Skeletal muscle tissue (tissue), 4 donors: ENCODE measurements around the gene MARCHF11. TPM values are rescaled to one million over a fixed set of nuclear protein-coding genes. Genes with fewer than 3 reads are reported as not detected.

Source experiments
- H3K27ac ChIP-seq: one replicate; pipeline ENCODE4 v1.7.0; 2013; ENCODE audit warnings: mild to moderate bottlenecking, low read depth, low read length, inconsistent platforms
- H3K27me3 ChIP-seq, 3 donors: one replicate each; pipeline ENCODE4 v1.7.0; 2013; ENCODE audit warnings: low read length in 3 of 3; ENCODE audit not compliant: control insufficient read depth in 3 of 3, insufficient read depth in 3 of 3
- H3K36me3 ChIP-seq, 3 donors: one replicate each; pipeline ENCODE4 v1.7.0; 2013; ENCODE audit warnings: low read length in 3 of 3; ENCODE audit not compliant: control insufficient read depth in 3 of 3, insufficient read depth in 3 of 3
- H3K4me1 ChIP-seq, 3 donors: one replicate each; pipeline ENCODE4 v1.7.0; 2013; ENCODE audit warnings: low read length in 3 of 3, mild to moderate bottlenecking in 3 of 3; ENCODE audit not compliant: control insufficient read depth in 3 of 3, insufficient read depth in 3 of 3
- H3K4me3 ChIP-seq, 3 donors: one replicate each; pipeline ENCODE4 v1.7.0; 2013; ENCODE audit warnings: low read length in 3 of 3
- H3K9ac ChIP-seq, 3 donors: one replicate each; pipeline ENCODE4 v1.7.0; 2013; ENCODE audit warnings: low read length in 3 of 3, mild to moderate bottlenecking in 3 of 3, moderate library complexity in 2 of 3, low read depth in 1 of 3
- H3K9me3 ChIP-seq, 3 donors: one replicate each; pipeline ENCODE4 v1.7.0; 2013; ENCODE audit warnings: low read length in 3 of 3; ENCODE audit not compliant: control insufficient read depth in 3 of 3
- total RNA-seq: library from RNA; depleted of rRNA; stranded (reverse); fragments of >200 nt; gene quantifications from one replicate; pipeline ENCODE4 v1.2.3, GENCODE V29; 2014
- donor health status: Osteomylitis.

MARCHF11 gene
- total RNA-seq, 1 donor from 2014 or later: 1.0 TPM

DNA sequence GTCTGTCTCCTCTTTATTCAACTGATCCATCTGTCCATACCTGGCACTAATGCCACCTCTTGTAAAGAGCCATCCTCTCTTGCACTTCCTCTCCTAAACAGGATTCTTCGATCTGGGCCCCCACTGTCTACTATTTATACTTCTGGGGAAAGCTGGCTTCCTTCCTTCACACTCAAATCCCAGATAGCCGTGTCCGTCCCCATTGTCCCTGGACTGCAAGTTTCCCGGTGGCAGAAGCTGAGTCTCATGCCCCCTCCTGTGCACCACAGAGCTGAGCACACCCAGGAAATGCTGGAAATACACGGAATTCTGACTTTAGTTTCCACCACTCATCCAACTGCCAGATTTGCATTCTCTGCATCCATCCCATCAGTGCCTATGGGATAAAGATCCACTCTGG lies 84.0 kb downstream of the MARCHF11 start:
- Histone ChIP-seq H3K27me3 (no peaks in the 10 kb centered on the region), H3K4me3 (no peak overlapping the region), H3K36me3 (no peaks in the 10 kb centered on the region), H3K9me3 (no peaks in the 10 kb centered on the region), H3K27ac (no peak overlapping the region), H3K4me1 (no peaks in the 10 kb centered on the region), H3K9ac (no peak overlapping the region)

- Histone ChIP-seq H3K9ac (no peak overlapping the region), H3K36me3 (no peaks in the 10 kb centered on the region), H3K27ac (no peak overlapping the region), H3K4me3 (no peak overlapping the region), H3K27me3 (no peaks in the 10 kb centered on the region), H3K9me3 (no peaks in the 10 kb centered on the region), H3K4me1 (no peaks in the 10 kb centered on the region)
Observed at GRCh38 chr5:16090270-16090669, 89.3 kb downstream of the MARCHF11 start.

DNA sequence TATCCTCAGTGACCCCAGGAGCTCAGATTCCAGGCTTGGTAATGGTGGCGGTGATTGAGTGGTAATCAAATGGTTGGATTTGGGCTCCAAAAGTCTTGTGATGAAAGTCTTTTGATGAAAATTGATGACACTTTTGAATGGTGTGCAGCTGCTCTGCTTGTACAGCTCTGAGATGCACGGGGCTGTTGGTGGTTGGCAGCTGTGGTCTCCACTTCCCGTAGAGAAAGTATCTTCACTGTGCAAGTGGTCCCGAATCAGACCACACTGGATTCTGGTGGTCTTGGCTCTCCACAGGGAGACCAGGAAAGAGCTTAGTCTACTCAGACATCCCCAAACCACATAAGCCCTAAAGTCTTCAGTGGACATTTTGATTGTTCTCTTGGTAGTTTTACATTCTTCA lies 96.6 kb downstream of the MARCHF11 start:
- Histone ChIP-seq H3K4me1 (no peaks in the 10 kb centered on the region), H3K36me3 (no peaks in the 10 kb centered on the region), H3K27me3 (no peaks in the 10 kb centered on the region), H3K9me3 (no peaks in the 10 kb centered on the region), H3K4me3 (no peak overlapping the region), H3K27ac (no peak overlapping the region), H3K9ac (no peak overlapping the region)

DNA sequence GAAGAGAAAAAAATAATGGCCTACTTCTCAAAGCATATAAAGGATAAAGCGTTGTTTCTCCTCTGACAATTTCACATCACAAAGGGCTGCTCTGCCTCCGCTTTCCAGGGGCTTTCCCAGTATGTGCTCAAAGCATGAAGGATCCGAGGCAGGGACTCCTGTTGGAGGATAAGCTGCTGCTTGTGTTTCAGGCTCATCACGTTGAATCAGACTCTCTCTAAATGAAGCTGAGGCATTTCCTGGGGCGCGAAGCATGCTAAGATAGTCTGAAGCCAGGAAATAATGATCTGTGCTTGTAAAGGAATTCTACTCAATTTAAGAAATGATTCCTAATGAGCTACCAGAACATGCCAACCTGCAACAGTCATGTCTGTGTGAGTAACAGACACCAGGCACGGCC lies 97.5 kb downstream of the MARCHF11 start:
- Histone ChIP-seq H3K27ac (no peak overlapping the region), H3K36me3 (no peaks in the 10 kb centered on the region), H3K9ac (no peak overlapping the region), H3K9me3 (no peaks in the 10 kb centered on the region), H3K4me1 (no peaks in the 10 kb centered on the region), H3K4me3 (no peak overlapping the region), H3K27me3 (no peaks in the 10 kb centered on the region)

DNA sequence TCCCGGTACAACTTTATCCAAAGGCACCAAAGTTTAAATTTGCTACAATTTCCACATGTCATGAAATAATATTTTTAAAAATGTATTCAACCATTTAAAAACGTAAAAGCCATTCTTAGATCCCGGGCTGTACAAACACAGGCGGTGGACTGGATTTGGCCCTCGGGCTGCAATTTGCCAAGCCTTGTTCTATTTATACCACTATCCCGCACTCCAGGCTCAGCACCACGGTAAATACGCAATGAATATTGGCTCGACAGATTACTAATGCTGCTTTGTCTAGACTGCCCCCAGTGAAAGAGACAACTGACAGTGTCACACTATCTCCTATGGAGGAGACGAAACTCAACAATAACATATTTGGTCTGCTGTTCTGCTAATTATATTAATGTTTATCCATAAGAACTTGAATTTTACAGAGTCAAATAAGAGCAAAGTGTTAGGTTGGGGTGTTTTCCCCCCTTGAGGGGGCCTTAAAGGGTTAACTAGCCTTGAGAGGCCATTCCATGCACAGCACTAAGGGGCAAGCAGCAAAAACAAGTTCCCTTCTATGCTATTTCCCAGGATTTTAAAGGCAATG lies 98.1 kb downstream of the MARCHF11 start:
- Histone ChIP-seq H3K36me3 (no peaks in the 10 kb centered on the region), H3K4me1 (no peaks in the 10 kb centered on the region), H3K27me3 (no peaks in the 10 kb centered on the region), H3K9ac (no peak overlapping the region), H3K4me3 (no peak overlapping the region), H3K27ac (no peak overlapping the region), H3K9me3 (no peaks in the 10 kb centered on the region)

GRCh38 chr5:16076657-16077056 lies 102.9 kb downstream of the MARCHF11 start:
- Histone ChIP-seq H3K36me3 (no peaks in the 10 kb centered on the region), H3K27ac (no peak overlapping the region), H3K9ac (no peak overlapping the region), H3K27me3 (no peaks in the 10 kb centered on the region), H3K4me3 (no peak overlapping the region), H3K4me1 (no peaks in the 10 kb centered on the region), H3K9me3 (no peaks in the 10 kb centered on the region)

- no peaks in the 10 kb centered on the region for H3K36me3 ChIP-seq
- no peak overlapping the region for H3K27ac ChIP-seq
- H3K9ac ChIP-seq: no peak overlapping the region
- H3K4me1 ChIP-seq: no peaks in the 10 kb centered on the region
- H3K27me3 ChIP-seq: no peaks in the 10 kb centered on the region
- no peak overlapping the region for H3K4me3 ChIP-seq
- no peaks in the 10 kb centered on the region for H3K9me3 ChIP-seq
Observed at GRCh38 chr5:16074358-16074757, 105.2 kb downstream of the MARCHF11 start.

- H3K9me3 ChIP-seq: no peaks in the 10 kb centered on the region
Observed at GRCh38 chr5:16072616-16073015, 107.0 kb downstream of the MARCHF11 start.

GRCh38 chr5:16067415-16067814 lies 112.2 kb downstream of the MARCHF11 start:
- Histone ChIP-seq H3K9ac (no peak overlapping the region), H3K9me3 (no peaks in the 10 kb centered on the region), H3K27ac (no peak overlapping the region), H3K4me3 (no peak overlapping the region), H3K27me3 (peaks cover 0 to 3% (median 0%) of the 10 kb centered on the region in 3 donors), H3K4me1 (no peaks in the 10 kb centered on the region), H3K36me3 (no peaks in the 10 kb centered on the region)

More at GRCh38 chr5:16072616-16073015, 107.0 kb downstream of the MARCHF11 start:
- no peak overlapping the region for H3K27ac ChIP-seq
- H3K27me3 ChIP-seq: no peaks in the 10 kb centered on the region
- no peaks in the 10 kb centered on the region for H3K4me1 ChIP-seq
- no peak overlapping the region for H3K9ac ChIP-seq
- no peaks in the 10 kb centered on the region for H3K36me3 ChIP-seq
- no peak overlapping the region for H3K4me3 ChIP-seq

GRCh38 chr5:16066810-16067209 lies 112.8 kb downstream of the MARCHF11 start:
- H3K27me3 ChIP-seq: peaks cover 0 to 3% (median 0%) of the 10 kb centered on the region in 3 donors
- H3K36me3 ChIP-seq: no peaks in the 10 kb centered on the region
- no peak overlapping the region for H3K4me3 ChIP-seq
- H3K27ac ChIP-seq: no peak overlapping the region
- H3K9me3 ChIP-seq: no peaks in the 10 kb centered on the region
- no peaks in the 10 kb centered on the region for H3K4me1 ChIP-seq
- no peak overlapping the region for H3K9ac ChIP-seq
